Neural progenitor cell (in vitro differentiated cells): ENCODE measurements around the gene FRG2B. TPM values are rescaled to one million over a fixed set of nuclear protein-coding genes. Genes with fewer than 3 reads are reported as not detected.

ENCODE experiments used
- DNase-seq: peaks from one replicate; pipeline ENCODE4 v3.0.0-alpha.2; 2016; ENCODE audit warnings: low spot score
- H2AFZ ChIP-seq: fragments of 200-600 bp; sonication (generic); replicated peaks from 2 replicates; pipeline ENCODE4 v1.6.1; 2016; ENCODE audit warnings: antibody characterized with exemption
- H3F3A ChIP-seq: fragments of 200-600 bp; sonication (generic); 2 replicates; pipeline ENCODE4 v1.6.1; 2016; ENCODE audit warnings: antibody characterized with exemption, low read depth
- H3K27ac ChIP-seq: fragments of 200-600 bp; sonication (generic); 2 replicates; pipeline ENCODE4 v1.5.1; 2016; ENCODE audit warnings: mild to moderate bottlenecking
- H3K27me3 ChIP-seq: fragments of 200-600 bp; sonication (generic); 2 replicates; pipeline ENCODE4 v1.6.1; 2016; ENCODE audit warnings: mild to moderate bottlenecking, moderate library complexity
- H3K36me3 ChIP-seq: fragments of 200-600 bp; sonication (generic); 2 replicates; pipeline ENCODE4 v1.5.1; 2016
- H3K4me1 ChIP-seq: fragments of 200-600 bp; sonication (generic); 2 replicates; pipeline ENCODE4 v1.6.1; 2016; ENCODE audit warnings: mixed run types
- H3K4me2 ChIP-seq: fragments of 200-600 bp; sonication (generic); 2 replicates; pipeline ENCODE4 v1.6.1; 2016
- H3K4me3 ChIP-seq: fragments of 200-600 bp; sonication (generic); 2 replicates; pipeline ENCODE4 v1.5.1; 2016
- H3K79me2 ChIP-seq: fragments of 200-600 bp; sonication (generic); 2 replicates; pipeline ENCODE4 v1.6.1; 2016; ENCODE audit warnings: low read depth
- H3K9ac ChIP-seq: fragments of 200-600 bp; sonication (generic); 2 replicates; pipeline ENCODE4 v1.6.1; 2016
- H3K9me3 ChIP-seq: fragments of 200-600 bp; sonication (generic); 2 replicates; pipeline ENCODE4 v1.5.1; 2016; ENCODE audit warnings: low read depth
- H4K20me1 ChIP-seq: fragments of 200-600 bp; sonication (generic); 2 replicates; pipeline ENCODE4 v1.6.1; 2016; ENCODE audit warnings: low read depth
- H3K27ac Mint-ChIP-seq: 3 replicates; pipeline ENCODE4 v1.8.0; 2021; ENCODE audit warnings: mixed read lengths
- H3K27me3 Mint-ChIP-seq: 2 replicates; pipeline ENCODE4 v1.8.0; 2022; ENCODE audit warnings: low read depth, mild to moderate bottlenecking, inconsistent platforms, moderate library complexity, mixed read lengths; ENCODE audit not compliant: insufficient read depth
- H3K36me3 Mint-ChIP-seq: 3 replicates; pipeline ENCODE4 v1.8.0; 2021; ENCODE audit warnings: mixed read lengths
- H3K4me1 Mint-ChIP-seq: 3 replicates; pipeline ENCODE4 v1.8.0; 2021; ENCODE audit warnings: mixed read lengths
- H3K4me3 Mint-ChIP-seq: 3 replicates; pipeline ENCODE4 v1.8.0; 2021; ENCODE audit warnings: mild to moderate bottlenecking, moderate library complexity, mixed read lengths
- H3K9me3 Mint-ChIP-seq: 3 replicates; pipeline ENCODE4 v1.8.0; 2020; ENCODE audit warnings: mixed read lengths
- CTCF ChIP-seq: fragments of 200-600 bp; sonication (generic); IDR thresholded peaks from 2 replicates; pipeline ENCODE4 v1.5.1; 2017; ENCODE audit warnings: antibody characterized with exemption, mild to moderate bottlenecking
- EZH2 ChIP-seq: fragments of 200-600 bp; sonication (generic); IDR thresholded peaks from 2 replicates; pipeline ENCODE4 v1.6.1; 2017; ENCODE audit warnings: antibody characterized with exemption, mild to moderate bottlenecking, moderate library complexity
- EZH2phosphoT487 ChIP-seq: fragments of 200-600 bp; sonication (generic); IDR thresholded peaks from 2 replicates; pipeline ENCODE4 v1.6.1; 2017; ENCODE audit warnings: antibody characterized with exemption
- total RNA-seq: library from RNA; depleted of rRNA; stranded (reverse); fragments of >200 nt; gene quantifications from 2 replicates; pipeline ENCODE4 v1.2.3, GENCODE V29; 2015; ENCODE audit warnings: low replicate concordance

Gene FRG2B
- total RNA-seq, 1 donor from 2014 or later = not detected

DNA sequence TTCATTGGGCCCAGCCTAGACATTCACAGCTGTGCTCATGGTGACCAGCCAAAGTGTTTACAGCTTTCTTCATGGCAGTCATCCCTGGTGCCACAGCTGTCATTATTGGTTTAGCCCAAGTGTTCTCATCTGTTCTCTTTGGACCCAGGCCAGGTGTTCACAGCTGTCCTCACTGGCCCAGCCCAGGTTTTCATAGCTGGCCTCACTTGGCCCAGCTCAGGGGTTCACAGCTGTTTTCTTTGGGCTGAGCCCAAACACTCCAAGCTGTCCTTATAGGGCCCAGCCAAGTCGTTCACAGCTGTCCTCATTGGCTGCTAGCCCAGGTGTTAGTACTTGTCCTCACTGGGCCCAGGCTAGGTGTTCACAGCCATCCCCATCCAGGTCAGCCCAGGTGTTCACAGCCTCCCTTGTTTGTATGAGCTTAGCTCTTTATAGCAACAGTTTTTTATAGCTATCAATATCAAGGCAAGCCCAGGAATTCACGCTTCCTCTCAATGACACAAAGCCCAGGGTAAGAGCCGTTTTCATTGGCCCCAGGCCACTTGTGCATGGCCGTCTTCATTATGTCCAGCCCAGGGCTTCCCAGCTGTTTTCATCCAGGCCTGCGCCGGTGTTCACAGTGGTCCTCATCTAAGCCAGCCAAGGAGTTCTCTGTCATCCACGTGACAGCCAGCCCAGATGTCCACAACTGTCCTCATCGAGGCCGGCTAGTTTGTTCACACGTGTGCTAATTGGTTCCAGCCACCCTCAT is 11.6 kb downstream of the FRG2B start:
- TF ChIP-seq EZH2phosphoT487 = no peak
- TF ChIP-seq EZH2 = no peak
- TF ChIP-seq CTCF = no peak
- H4K20me1 ChIP-seq = no peaks in the 10 kb centered on the region
- no peaks in the 10 kb centered on the region for H3K4me1 Mint-ChIP-seq

DNA sequence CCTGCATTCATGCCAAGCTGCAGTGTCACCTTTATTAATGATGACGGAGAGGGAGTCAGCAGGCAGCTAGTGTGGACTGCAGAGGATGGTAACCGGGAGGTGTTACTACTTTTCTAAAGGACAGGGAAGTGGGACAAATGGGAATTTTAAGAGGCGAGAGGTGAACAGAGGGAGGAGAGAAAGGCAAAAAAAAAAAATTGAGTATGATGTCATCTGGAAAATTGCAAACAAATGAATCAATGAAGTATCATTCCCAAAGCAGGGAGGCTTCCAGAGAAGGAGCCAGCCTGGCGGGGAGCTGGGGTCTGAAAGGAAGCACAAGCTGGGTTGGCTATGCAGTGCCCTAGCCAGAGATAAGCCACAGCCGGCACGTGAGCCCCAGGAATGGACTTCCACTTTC is 12.9 kb downstream of the FRG2B start:
- Mint-ChIP-seq H3K27ac (no peak overlapping the region), H3K9me3 (peaks cover 34% of the 10 kb centered on the region), H3K27me3 (peaks cover 9% of the 10 kb centered on the region), H3K36me3 (no peaks in the 10 kb centered on the region), H3K4me3 (no peak overlapping the region), H3K4me1 (no peaks in the 10 kb centered on the region)
- no peaks in the 10 kb centered on the region for H3K27me3 ChIP-seq
- TF ChIP-seq CTCF = no peak
- H3K27ac ChIP-seq = no peak overlapping the region
- H2AFZ ChIP-seq = no peak overlapping the region
- no peaks in the 10 kb centered on the region for H3K4me1 ChIP-seq
- H3K9ac ChIP-seq = no peak overlapping the region
- H3K4me3 ChIP-seq = no peak overlapping the region
- H3K36me3 ChIP-seq = no peaks in the 10 kb centered on the region
- H3K4me2 ChIP-seq = no peak overlapping the region
- H3F3A ChIP-seq = no peaks in the 10 kb centered on the region
- H3K9me3 ChIP-seq = peaks cover 12% of the 10 kb centered on the region
- H4K20me1 ChIP-seq = no peaks in the 10 kb centered on the region
- no peak for DNase-seq
- no peaks in the 10 kb centered on the region for H3K79me2 ChIP-seq

More for the DNA sequence above, 11.6 kb downstream of the FRG2B start:
- H3K9ac ChIP-seq = no peak overlapping the region
- peaks cover 9% of the 10 kb centered on the region for H3K9me3 ChIP-seq
- no peak overlapping the region for H3K4me2 ChIP-seq
- DNase-seq = no peak
- peaks cover 13% of the 10 kb centered on the region for H3K27me3 Mint-ChIP-seq
- H3K36me3 Mint-ChIP-seq = no peaks in the 10 kb centered on the region
- no peaks in the 10 kb centered on the region for H3K79me2 ChIP-seq
- no peaks in the 10 kb centered on the region for H3K36me3 ChIP-seq
- no peak overlapping the region for H3K4me3 ChIP-seq
- H3K27ac ChIP-seq = no peak overlapping the region
- H3K4me1 ChIP-seq = no peaks in the 10 kb centered on the region
- peaks cover 41% of the 10 kb centered on the region for H3K9me3 Mint-ChIP-seq
- no peak overlapping the region for H2AFZ ChIP-seq
- H3F3A ChIP-seq = no peaks in the 10 kb centered on the region
- no peak overlapping the region for H3K27ac Mint-ChIP-seq
- H3K4me3 Mint-ChIP-seq = no peak overlapping the region
- no peaks in the 10 kb centered on the region for H3K27me3 ChIP-seq

DNA sequence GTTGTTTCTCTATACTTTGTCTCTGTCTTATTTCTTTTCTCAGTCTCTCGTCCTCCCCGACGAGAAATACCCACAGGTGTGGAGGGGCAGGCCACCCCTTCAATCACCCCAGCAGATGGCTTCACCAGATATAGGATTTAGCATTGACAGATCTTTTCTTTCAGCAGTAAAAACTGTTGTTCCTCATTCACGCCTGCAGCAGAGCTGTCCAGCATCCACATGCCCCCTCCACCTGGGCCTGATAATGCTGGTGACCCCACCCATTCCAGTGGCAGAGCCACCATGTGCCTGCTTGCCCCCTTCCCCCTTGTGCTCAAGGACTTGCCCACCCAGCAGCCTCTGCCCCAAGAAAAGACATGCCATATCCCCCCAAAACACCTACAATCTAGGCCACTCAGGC is 15.5 kb downstream of the FRG2B start:
- H3F3A ChIP-seq = no peaks in the 10 kb centered on the region
- no peak for DNase-seq
- H3K4me2 ChIP-seq = no peak overlapping the region
- peaks cover 23% of the 10 kb centered on the region for H3K9me3 Mint-ChIP-seq
- no peaks in the 10 kb centered on the region for H3K79me2 ChIP-seq
- H3K27ac ChIP-seq = no peak overlapping the region
- H4K20me1 ChIP-seq = no peaks in the 10 kb centered on the region
- H3K4me1 ChIP-seq = no peaks in the 10 kb centered on the region
- no peaks in the 10 kb centered on the region for H3K27me3 ChIP-seq
- H3K27ac Mint-ChIP-seq = no peak overlapping the region
- TF ChIP-seq EZH2 (no peak), EZH2phosphoT487 (no peak), CTCF (no peak)
- peaks cover 19% of the 10 kb centered on the region for H3K9me3 ChIP-seq
- H3K9ac ChIP-seq = no peak overlapping the region
- H2AFZ ChIP-seq = no peak overlapping the region
- no peak overlapping the region for H3K4me3 ChIP-seq
- peaks cover 6% of the 10 kb centered on the region for H3K27me3 Mint-ChIP-seq
- H3K4me3 Mint-ChIP-seq = no peak overlapping the region
- no peaks in the 10 kb centered on the region for H3K36me3 Mint-ChIP-seq
- H3K36me3 ChIP-seq = no peaks in the 10 kb centered on the region
- H3K4me1 Mint-ChIP-seq = no peaks in the 10 kb centered on the region
